ENCODE results near the gene SPTBN5.
A peak's percentile ranks its signal among the peaks of the same experiment; 100 is the strongest.

Gene SPTBN5

GRCh38 chr15:41900526-41901380, 6.9 kb upstream of the SPTBN5 start:
- peak; percentile 76 for DNase-seq

GRCh38 chr15:41899854-41900442, 6.1 kb upstream of the SPTBN5 start:
- DNase-seq: peak; percentile 77

- DNase-seq: peak; percentile 45
Measured at GRCh38 chr15:41897363-41897799, 3.5 kb upstream of the SPTBN5 start.

DNA sequence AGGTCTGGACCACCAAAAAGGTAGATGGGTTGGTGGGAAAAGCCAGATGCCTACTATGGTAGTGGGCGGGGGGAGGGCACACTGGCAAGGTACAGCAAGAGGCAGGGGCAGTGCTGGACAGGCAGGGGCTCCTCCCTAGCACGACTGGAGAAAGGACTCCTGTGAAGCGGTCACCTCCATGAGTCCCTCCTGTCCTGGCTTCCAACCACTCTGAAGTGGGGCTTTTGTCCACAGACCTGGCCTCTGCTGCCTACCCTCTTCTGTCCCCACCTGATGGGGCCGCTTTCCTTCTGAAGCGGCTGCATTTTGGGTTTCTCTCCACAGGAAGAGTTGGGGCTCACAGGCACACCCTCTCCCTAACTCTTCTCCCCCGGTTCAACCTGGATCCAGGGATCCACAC, 2.7 kb upstream of the SPTBN5 start:
- no peak for DNase-seq

DNA sequence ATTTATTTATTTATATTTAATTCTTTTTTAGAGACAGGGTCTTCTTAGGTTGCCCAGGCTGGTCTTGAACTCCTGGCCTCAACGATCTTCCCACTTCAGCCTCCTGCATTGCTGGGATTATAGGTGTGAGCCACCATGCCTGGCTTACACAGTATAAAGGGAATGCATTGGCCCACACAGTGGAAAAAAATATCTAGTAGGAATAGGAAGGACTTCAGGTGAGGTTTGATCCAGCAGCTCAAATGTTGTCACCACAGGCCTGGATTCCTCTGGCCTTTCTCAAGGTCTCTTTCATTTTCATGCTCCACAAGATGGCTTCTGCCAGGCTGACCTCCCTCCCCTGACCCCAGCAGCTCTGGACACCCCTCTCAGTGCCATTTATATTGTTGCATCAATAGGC, 2.1 kb upstream of the SPTBN5 start:
- no peak for DNase-seq

DNA sequence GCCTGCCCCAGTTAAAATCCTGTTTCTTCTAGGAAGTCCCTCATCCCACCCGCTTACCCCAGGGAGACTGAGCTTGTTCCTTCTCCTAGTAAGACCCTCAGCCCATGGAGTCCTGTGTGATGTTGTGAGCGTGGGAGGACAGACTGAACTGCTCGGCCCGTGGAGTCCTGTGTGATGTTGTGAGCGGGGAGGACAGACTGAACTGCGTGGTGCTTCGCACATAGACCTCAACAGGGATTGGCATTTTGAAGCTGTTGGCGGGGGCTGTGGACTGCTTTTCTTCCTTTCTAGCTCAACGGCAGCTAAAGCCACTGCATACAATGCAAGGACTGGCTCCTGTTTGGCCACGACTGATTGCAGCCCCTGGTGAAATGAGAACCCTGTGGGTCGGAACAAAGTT, 1.6 kb upstream of the SPTBN5 start:
- DNase-seq: no peak

- DNase-seq: peak; percentile 39
Measured at GRCh38 chr15:41894791-41895463, 1.1 kb upstream of the SPTBN5 start.

- no peak for DNase-seq
Measured at GRCh38 chr15:41894251-41894790, 468 bp upstream of the SPTBN5 start.

DNA sequence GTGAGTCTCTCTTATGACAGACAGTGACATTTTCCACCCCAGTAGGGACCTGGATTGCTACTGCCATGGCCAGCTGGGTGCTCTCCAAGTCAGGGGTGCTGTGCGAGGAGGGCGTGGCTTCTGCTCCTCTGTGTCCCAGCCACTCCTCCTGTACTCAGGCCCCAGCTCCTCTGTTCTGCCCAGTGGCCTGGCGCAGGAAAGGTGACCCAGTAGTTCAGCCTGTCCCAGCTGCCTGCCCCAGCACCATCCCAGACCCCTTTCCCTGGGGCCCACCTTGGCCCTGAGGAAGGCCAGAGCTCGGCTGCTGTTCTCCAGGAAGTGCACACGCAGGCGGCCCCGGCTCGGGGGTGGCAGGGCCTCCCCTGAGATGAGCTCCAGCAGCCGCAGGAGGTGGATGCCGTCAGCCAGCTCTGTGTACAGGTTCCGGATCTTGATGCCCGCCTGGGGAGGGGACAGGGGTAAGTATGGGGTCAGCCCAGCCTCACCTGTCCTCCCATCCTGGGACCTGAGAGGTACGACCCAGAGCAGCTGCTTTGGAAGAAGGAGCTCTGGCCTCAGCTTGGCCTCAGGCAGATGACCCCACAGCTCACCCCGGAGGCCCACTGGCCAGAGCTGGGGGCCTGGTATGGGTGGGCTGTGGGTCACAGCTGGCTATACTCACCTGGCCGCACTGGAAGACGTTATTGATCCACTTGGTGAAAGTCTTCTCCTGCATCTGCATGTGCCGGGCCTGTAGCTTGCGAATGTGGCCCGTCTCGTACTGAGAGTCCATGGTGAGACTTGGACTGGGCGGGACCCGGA, 1.0 kb downstream of the SPTBN5 start:
- peak; percentile 22 for DNase-seq

- no peak for DNase-seq
Measured at GRCh38 chr15:41891946-41892345, 1.9 kb downstream of the SPTBN5 start.

GRCh38 chr15:41891226-41891625, 2.6 kb downstream of the SPTBN5 start:
- DNase-seq: no peak

DNA sequence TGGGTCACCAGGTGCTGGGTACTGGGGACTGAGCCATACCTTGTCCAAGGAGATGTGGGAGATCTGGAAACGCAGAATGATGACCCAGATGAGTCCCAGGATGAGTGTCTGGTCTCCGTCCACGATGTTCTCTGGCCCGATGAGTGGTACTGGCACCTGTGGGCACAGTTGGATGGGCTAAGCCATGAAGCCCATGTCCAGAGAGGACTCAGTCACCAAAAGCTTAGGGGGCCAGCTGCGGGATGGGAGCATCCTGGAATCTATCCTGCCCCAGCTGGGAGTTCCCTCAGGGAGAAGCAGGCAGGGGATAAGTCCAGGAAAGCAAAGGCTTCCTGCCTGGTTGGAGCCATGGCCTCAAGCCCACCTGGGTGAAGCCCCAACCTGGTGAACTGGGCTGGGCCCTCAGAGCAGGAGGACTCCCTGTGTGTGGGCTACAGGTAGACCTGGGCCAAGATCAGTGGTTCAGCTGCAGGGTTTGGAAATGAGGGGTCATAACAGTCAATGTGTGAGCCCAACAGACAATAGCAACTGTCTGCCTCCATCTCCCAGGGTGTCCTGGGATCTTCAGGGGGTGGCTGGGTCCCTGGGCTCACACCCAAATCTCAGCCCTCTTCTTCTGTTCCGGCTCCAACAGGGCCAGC, 3.7 kb downstream of the SPTBN5 start:
- DNase-seq: no peak

GRCh38 chr15:41888662-41889253, 5.1 kb downstream of the SPTBN5 start:
- no peak for DNase-seq

DNA sequence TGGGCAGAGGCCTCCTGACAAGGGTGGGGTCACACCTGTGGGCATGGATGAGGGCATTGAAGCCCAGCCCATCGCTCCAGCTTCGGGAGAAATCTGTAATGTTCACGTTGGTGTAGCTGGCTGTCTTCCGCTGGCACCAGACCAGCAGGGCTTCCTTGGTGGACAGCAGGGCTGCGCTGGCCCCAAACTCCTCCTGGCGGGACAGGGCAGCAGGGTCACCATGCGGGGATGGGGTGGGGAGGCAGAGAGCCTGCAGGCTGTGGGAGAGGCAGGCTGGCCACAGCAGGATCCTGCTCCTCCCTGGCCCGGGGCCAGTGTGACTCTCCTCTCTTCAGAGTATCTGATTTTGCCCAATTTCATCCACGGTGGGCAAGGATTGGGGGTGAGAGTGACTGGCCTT, 6.0 kb downstream of the SPTBN5 start:
- no peak for DNase-seq

GRCh38 chr15:41887161-41887560, 6.7 kb downstream of the SPTBN5 start:
- DNase-seq: no peak

DNA sequence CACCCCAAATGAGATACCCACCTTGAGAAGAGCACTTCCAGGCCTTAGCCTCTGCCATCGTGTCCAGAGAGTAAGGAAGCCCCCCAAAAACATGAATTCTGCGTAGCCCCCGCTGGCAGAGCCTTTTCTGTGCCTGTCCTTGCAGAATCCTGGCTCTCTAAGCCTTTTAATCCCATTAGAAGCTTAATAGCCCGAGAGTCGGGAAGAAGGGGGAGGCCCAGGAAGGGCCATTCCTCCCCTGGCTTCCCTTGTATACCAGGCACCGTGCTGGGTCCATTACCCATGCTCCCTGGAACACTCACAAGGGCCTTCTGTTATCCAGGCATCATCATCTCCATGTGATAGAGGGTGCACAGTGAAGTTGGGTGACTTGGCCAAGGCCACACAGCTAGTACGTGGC, 7.1 kb downstream of the SPTBN5 start:
- DNase-seq: no peak

DNA sequence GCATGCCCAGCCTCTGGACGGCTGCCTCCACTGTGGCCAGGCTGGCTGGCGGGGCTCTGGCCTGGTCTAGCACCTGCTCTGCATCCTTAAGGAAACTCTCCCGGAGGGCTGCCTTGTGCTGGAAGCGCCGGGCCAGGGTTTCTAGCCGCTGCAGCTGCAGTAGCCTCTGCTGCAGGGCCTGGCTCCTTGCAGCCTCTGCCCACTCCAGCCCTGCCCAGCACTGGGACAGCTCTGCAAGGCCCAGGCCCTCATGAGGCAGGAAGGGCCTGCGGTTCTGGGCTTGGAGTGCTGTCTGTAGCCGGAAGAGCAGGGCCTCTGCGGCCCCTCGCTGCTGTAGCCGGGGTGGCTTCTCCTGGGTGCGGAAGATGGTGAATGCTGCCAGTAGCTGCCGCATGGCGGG, 8.0 kb downstream of the SPTBN5 start:
- no peak for DNase-seq

- no peak for DNase-seq
Measured at GRCh38 chr15:41885321-41885720, 8.5 kb downstream of the SPTBN5 start.

- no peak for DNase-seq
Measured at GRCh38 chr15:41884458-41884857, 9.4 kb downstream of the SPTBN5 start.

DNA sequence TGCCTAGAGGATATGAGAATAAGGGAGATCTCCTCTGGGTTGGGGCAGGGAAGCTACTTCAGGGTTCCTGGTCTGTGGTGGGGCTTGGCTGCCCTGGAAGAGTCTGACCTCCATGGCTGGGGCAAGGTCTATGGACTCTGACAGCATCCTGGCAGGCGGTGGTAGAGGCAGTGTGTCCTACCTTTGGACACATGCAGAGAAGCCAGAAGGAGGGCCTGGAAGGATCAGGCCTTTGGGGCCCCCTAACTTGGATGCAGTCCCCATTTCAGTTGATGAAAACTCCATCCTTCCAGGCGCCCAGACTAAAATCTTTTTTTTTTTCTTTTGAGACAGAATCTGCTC, 10.4 kb downstream of the SPTBN5 start:
- no peak for DNase-seq

- no peak for DNase-seq
Measured at GRCh38 chr15:41882689-41883483, 11.0 kb downstream of the SPTBN5 start.
